IPS-11a (cell line): ENCODE measurements around the gene SMU1.
A peak's percentile ranks its signal among the peaks of the same experiment; 100 is the strongest.
"Not testable (repeated sequence)": the region's sequence is repeated elsewhere in the genome, so short reads cannot be mapped to it uniquely, and the experiment has no call there.

Source experiments
- H3K4me3 ChIP-seq: one replicate; pipeline ENCODE4 v1.5.1; 2013; ENCODE audit warnings: low read depth, low read length, control low read depth

SMU1 gene

GRCh38 chr9:33014665-33015014 lies 61.8 kb downstream of the SMU1 start:
- H3K4me3 ChIP-seq: no peak overlapping the region

DNA sequence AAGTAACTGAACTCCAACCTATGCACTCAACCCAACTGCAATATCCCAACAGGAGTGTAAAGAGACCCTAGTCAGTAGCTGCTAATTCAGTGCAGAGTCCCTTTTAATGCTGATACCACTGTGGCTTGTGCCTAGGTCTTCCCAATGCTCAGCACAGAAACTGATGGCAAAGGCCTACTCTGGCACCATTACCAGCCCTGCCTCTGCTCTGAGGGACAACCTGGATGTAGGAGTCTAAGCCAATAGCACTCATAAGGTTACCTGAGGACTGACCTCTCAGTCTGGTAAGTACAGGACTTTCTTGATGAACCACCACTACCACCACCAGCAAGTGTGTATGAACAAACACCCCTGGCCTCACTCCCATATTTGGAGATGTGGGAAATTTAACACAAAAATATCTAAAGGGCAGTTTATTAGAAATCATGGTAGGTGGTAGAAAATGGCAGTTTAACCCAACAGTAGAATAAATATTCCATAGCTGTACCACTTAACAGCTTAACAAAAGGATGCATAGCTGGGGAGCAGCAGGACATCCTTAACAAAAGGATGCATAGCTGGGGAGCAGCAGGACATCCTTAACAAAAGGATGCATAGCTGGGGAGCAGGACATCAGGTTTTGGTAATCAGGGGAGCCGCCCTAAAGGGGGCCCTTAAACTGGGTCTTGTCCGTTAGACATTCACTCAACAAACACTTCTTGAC lies 62.4 kb downstream of the SMU1 start:
- no peak overlapping the region for H3K4me3 ChIP-seq

DNA sequence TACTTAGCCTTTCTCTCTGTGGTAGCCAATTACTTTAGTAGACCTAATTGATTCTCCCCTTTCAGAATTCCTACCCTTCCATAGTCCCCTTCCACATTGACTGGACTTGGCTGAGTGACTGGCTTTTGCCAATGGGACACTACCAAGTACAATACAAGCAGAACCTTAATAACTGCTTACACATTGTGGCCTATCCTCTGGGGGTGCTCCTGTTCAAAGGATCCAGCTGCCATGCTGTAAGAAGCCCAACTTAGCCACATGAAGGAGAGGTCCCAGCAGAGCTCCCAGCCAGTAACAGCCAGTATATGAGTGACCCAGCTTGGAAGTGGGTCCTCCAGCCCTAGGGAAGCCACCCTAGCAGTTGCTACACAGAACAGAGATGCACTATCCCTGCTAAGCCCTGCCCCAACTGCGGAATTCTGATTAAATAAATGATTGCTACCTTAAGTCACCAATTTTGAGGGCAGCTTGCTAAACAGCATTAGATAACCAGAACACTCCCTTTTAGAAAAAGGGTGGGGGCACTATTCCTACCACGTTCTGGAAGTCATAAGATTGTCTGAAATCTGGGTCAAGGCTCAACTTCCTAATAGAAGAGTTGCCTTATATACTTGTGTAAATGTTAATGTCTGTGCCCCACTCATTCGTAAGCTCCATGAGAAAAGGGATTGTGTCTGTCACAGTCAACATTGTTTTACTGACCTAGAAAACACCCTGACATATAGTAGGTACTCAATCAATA lies 64.0 kb downstream of the SMU1 start:
- no peak overlapping the region for H3K4me3 ChIP-seq

DNA sequence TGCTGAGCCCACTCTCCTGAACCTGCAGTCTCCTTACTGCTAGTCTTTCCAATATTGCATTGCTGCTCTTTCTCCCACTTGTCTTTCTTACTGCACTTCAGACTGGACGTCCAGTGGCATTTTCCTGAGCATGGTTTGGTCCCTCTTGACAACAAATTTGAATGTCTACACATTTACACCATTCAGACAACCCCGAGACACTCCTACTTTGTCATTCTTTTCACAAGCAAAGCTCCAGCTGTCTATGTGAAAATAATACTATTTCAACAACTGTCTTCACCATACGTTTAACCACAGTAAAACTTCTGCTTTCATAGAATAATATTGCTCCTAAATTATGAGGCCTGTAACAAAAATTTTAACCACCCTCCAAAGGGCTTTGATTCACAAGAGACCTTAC lies 64.6 kb downstream of the SMU1 start:
- no peak overlapping the region for H3K4me3 ChIP-seq

DNA sequence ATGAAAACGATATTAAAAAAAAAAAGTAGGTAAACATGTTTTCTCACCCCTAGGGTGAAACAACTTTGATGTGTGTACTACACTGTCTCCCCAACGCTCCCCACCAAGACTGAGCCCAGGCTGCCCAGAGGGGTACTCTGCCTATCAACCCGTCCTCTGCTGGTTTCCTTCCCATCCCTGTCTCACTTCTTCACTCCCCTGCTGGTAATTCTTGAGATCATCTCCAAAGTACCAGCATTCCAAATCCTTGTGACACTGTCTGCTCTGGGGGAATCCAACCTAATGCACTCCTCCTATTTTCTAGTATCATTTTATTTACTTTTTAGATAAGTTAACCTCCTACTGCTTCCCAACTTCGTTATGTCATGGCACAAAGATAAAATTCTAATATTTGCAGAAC lies 68.7 kb downstream of the SMU1 start:
- no peak overlapping the region for H3K4me3 ChIP-seq

- not testable (repeated sequence) for H3K4me3 ChIP-seq
Measured at GRCh38 chr9:33005335-33005734, 71.1 kb downstream of the SMU1 start.

GRCh38 chr9:33000682-33001055 lies 75.8 kb downstream of the SMU1 start:
- H3K4me3 ChIP-seq: peak overlapping the region; percentile 93

DNA sequence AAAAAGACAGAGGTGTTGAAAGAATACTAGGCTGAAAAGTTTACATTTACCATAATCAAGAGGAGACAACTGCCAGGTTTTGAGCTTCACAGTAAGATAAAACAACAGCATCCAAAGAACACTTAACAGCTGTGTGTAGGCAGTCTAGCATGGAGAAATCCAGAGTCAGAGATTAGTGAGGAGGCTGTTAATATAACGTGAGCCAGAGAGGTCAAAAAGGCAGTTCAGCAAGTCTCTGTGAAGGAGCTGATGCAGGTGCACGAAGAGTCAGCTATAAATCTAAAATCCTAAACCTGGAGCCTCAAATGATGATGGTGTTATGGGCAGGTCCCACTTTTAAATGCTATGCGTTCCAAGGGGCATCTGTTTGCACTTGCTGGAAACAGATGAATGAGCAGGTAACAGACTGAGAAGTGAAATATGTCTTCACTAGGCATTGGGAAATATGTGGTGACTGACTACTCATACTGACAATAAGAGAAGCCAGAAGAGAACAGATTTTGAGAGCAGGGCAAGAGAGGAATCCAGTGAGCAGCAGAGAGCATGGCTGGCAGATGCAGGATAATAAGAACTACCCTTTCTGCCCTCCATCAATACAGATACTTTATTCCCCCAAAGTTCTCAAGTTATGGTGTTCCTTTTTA lies 83.8 kb downstream of the SMU1 start:
- no peak overlapping the region for H3K4me3 ChIP-seq

- H3K4me3 ChIP-seq: no peak overlapping the region
Measured at GRCh38 chr9:32991897-32992594, 84.4 kb downstream of the SMU1 start.
